OCI-LY1 (cell line): ENCODE results near the gene MKI67.

Experiments used
- EZH2 ChIP-seq: fragments of 200-600 bp; sonication (generic), shearing (Covaris generic); IDR thresholded peaks from 2 replicates; pipeline ENCODE4 v1.8.0; 2017; ENCODE audit warnings: borderline replicate concordance, mixed run types, mild to moderate bottlenecking, antibody characterized with exemption, low read length, moderate library complexity, mixed read lengths
- TF ChIP-seq, protein P1 (sequence below): fragments of 200-600 bp; sonication (generic), shearing (Covaris generic); IDR thresholded peaks from 2 replicates; pipeline ENCODE4 v1.5.1; 2017; ENCODE audit warnings: mild to moderate bottlenecking, antibody characterized with exemption, low read length, moderate library complexity, mixed read lengths

GRCh38 chr10:128081222-128081621, 45.0 kb downstream of the MKI67 start:
- TF ChIP-seq EZH2, result no peak
- TF ChIP-seq, protein P1, sequence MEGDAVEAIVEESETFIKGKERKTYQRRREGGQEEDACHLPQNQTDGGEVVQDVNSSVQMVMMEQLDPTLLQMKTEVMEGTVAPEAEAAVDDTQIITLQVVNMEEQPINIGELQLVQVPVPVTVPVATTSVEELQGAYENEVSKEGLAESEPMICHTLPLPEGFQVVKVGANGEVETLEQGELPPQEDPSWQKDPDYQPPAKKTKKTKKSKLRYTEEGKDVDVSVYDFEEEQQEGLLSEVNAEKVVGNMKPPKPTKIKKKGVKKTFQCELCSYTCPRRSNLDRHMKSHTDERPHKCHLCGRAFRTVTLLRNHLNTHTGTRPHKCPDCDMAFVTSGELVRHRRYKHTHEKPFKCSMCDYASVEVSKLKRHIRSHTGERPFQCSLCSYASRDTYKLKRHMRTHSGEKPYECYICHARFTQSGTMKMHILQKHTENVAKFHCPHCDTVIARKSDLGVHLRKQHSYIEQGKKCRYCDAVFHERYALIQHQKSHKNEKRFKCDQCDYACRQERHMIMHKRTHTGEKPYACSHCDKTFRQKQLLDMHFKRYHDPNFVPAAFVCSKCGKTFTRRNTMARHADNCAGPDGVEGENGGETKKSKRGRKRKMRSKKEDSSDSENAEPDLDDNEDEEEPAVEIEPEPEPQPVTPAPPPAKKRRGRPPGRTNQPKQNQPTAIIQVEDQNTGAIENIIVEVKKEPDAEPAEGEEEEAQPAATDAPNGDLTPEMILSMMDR, result no peak
